ENCODE results near the gene PPP6R3.

Gene PPP6R3

GRCh38 chr11:68560216-68560615, 99.7 kb downstream of the PPP6R3 start:
- no peak for DNase-seq (ENCODE audit: low read depth)

GRCh38 chr11:68563454-68563853, 102.9 kb downstream of the PPP6R3 start:
- no peak for DNase-seq (ENCODE audit: low read depth)

- no peak for DNase-seq (ENCODE audit: low read depth)
Observed at GRCh38 chr11:68564261-68564660, 103.7 kb downstream of the PPP6R3 start.

- no peak for DNase-seq (ENCODE audit: low read depth)
Observed at GRCh38 chr11:68565768-68566167, 105.2 kb downstream of the PPP6R3 start.

GRCh38 chr11:68567553-68567952, 107.0 kb downstream of the PPP6R3 start:
- DNase-seq (ENCODE audit: low read depth): no peak

DNA sequence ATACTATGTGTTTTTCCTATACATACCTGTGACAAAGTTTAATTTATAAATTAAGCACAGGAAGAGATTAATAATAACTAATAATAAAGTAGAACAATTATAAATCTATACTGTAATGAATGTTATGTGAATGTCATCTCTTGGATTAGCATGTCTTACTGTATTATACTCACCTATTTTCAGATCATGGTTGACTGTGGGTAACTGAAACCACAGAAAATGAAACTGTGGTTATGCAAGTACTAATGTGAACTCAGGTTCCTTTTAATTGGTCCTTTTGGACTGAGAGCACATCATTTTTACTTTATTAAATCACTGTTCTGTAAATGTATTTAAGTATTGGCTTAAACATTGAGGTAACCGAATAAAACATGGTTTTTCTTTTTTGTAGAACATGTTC, 108.8 kb downstream of the PPP6R3 start:
- DNase-seq (ENCODE audit: low read depth): no peak

DNA sequence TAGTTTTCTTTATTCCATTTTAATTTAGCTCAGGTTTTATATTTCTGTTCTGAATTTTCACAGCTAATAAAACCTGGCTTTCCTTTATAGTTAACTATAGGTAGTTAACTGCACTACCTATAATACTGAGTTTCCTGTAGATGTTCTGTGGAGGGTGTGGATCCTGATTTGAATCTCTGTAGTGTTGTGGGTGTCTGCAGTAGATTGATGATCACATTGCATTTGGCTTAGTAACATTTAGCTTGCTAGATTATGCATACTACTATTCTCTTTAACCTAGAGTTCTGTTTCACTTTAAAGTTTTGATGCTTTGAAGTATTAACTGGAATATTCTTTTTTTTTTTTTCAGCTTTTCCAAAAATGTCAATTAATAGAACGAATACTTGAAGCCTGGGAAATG, 110.1 kb downstream of the PPP6R3 start:
- no peak for DNase-seq (ENCODE audit: low read depth)

- no peak for DNase-seq (ENCODE audit: low read depth)
Observed at GRCh38 chr11:68574308-68574707, 113.8 kb downstream of the PPP6R3 start.

DNA sequence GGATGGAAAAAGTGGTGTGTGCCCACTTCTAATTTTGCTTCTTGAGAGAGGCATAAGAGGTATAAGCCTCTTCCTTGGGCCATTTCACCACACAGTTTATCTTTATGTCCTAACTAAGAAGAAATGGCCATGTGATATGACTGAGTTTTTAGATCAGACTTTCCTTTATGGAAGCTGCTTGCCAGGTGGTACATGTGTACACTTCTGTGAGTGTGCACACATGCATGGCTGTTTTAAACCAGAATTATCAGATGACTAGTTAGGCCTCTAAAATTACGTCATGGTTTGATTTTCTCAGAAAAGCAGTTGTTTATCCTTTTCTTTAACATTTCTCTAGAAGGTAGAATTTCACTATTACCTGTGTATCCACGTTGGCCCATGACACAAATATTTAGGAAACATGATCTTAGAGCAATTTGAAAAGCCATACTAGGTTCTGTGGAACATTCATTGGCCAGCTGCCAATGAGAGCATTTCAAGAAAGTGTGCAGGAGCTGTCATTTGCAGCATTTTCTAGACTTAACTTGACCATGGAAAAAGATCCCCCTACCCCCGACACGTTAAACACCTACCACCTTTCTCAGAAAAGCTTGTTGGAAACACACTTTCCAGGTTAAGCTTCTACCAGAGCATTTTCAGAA, 114.6 kb downstream of the PPP6R3 start:
- DNase-seq (ENCODE audit: low read depth): no peak

DNA sequence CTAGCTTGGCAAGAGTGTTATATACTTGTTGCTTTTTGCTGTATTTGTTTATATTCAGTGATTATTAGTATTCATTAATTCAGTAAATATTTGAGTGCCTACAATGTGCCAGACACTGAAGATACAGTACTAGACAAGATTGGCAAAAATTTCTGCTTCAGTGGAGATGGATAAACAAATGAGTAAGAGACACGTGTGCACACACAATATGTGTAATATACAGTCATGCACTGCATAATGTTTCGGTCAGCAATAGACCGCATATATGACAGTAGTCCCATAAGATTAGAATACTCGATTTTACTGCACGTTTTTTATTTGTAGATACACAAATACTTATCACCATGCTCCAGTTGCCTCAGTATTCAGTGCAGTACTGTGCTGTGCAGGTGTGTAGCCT, 118.9 kb downstream of the PPP6R3 start:
- no peak for DNase-seq (ENCODE audit: low read depth)

GRCh38 chr11:68581439-68581838, 120.9 kb downstream of the PPP6R3 start:
- DNase-seq (ENCODE audit: low read depth): no peak

DNA sequence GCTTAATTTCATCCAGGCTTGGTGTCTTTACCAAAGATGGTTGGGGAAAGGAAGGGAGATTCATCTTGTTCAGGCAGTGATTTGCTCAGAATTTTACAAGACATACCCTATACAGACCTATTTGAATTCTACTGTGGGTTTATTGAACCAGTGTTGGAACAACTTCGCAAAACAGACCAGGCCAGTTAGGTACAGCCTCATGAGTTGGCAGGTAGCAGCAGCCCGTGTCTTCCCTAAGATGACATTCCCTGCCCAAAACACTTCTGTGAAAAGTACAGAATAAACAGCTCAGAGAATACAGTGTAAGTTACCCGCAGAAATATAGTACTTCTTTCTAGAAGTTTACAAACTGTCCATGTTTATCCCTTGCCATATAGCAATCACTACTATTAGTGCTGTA, 121.3 kb downstream of the PPP6R3 start:
- DNase-seq (ENCODE audit: low read depth): no peak

GRCh38 chr11:68582416-68583040, 122.0 kb downstream of the PPP6R3 start:
- no peak for DNase-seq (ENCODE audit: low read depth)

DNA sequence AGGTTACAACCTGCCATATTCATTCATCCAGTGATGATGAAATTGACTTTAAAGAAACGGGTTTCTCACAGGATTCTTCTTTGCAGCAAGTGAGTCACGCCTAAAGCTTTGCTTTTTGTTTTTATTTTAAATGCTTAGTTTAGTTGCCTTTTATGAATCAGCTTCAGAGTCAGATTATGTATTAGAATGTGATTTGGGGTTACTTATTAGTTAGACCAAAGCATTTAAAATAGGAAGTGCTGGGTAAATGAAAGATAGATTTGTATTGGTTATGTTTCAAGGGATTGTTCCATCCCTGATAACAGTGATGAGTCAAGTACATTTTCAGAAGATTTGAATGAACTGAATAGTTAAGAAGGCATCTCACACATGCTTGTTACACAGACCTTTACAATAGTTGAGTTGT, 122.5 kb downstream of the PPP6R3 start:
- no peak for DNase-seq (ENCODE audit: low read depth)

DNA sequence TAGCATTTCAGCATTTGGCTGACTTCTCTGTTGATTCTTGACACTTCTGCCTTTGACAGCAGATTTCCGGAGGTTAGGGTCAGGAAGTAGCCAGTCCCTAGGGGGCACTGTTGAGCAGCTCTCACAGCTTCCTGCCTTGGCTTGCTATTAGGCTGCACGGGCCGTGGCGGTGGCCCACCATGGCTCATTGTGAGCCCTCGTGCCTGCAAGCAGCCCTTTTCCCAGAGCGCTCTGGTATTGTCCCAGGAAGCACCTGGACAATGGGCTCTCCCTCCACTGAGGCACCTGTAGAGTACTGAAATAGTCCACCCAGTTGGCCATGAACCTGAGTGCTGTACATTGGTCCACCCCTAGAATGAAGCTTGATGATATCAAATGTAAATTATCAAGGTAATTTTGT, 123.5 kb downstream of the PPP6R3 start:
- DNase-seq (ENCODE audit: low read depth): peak; percentile 22

GRCh38 chr11:68584991-68585524, 124.5 kb downstream of the PPP6R3 start:
- no peak for DNase-seq (ENCODE audit: low read depth)

GRCh38 chr11:68589547-68590216, 129.1 kb downstream of the PPP6R3 start:
- no peak for DNase-seq (ENCODE audit: low read depth)

DNA sequence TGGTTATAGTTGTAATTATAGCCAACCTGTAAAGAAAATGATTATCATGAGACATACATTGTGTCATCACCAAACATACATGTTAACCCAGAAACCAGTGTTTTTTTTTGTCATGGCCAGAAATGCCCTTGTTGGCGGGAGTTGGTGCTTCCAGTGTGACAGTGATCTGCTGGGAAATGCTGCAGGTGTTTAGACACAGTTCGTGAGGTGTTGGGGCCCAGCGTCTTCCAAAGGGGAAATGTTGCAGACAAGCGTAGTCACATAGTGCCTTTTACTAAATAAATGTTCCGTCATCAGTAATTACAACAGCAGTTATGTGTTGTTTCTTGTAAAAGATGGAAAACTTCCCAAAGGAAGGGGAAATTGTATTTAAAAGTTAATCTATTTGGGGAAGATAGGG, 131.2 kb downstream of the PPP6R3 start:
- DNase-seq (ENCODE audit: low read depth): no peak

- no peak for DNase-seq (ENCODE audit: low read depth)
Observed at GRCh38 chr11:68593441-68593840, 132.9 kb downstream of the PPP6R3 start.

DNA sequence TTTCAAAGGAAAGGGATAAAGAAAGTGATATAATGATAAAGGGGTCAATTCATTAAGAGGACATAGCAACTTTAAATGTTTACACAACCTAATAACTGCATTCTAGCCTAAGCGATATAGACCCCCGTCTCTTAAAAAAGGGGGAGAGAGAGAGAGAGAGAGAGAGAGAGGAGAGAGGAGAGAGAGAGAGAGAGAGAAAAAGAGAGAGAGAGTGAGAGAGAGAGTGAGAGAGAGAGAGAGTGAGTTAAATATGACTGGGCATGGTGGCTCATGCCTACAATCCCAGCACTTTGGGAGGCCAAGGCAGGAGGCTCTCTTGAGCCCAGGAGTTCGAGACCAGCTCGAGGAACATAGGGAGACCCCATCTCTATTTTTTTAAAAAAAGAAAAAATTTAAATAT, 133.6 kb downstream of the PPP6R3 start:
- no peak for DNase-seq (ENCODE audit: low read depth)

DNA sequence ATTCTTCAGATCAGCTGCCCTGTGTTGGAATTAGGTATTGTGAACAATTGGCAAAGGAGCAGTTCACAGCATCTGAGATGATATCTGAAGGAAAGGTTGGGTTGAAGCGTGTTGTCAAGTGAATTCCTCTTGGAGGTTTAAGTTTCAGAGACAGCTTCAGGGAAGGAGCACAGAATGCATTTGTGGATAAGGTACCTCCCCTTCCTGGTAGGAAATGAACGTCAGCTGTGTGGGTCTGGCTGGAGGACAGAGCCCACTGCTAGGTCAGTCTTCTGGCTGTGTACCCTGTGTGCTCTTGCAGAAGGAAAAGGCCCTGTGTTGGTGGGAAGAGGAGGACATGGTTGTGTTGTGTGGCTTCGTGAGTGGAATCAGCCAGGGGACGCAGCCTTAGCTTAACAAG, 135.7 kb downstream of the PPP6R3 start:
- no peak for DNase-seq (ENCODE audit: low read depth)

DNA sequence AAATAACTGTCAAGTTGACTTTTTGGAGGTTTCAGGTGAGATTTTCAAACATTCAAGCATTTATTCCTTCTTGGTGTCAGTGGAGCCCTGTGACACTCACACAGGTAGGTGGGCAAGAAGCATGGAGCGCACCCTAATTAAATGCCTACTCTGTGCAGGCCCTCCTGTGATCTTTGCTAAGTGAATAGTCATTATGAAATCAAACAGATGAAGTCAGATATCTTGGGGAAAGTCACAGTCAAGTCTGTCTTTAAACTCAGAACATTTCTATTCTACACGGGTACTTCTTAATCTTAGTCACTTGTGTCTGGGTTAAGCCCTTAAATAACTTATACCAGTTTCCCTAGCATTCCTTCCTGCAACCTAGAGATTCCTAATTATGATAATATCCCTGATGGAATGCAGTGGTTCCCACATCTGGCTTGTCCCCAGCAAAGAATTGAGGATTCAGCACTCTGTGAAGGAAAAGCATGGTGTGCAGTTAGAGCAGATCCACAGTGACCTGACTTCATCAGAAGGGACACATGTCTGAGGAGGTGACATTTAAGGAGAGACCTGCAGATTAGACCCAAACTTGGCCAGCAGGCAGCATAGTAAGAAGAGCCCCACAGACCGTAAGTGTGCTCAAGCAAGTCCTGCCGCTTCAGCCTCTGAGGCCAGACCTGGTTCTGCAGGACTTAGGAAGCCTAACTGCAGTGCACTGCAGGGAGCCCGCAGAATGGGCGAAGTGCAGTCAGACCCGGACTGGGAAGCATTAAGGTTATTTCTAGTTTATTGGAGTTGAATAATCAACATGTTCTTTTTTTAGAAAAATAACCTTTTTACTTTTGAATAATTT, 138.5 kb downstream of the PPP6R3 start:
- DNase-seq (ENCODE audit: low read depth): no peak
